ENCODE results near the gene OR7A5. TPM values are rescaled to one million over a fixed set of nuclear protein-coding genes. Genes with fewer than 3 reads are reported as not detected.
"Not testable (repeated sequence)": the region's sequence is repeated elsewhere in the genome, so short reads cannot be mapped to it uniquely, and the experiment has no call there.

OR7A5 gene
- polyA plus RNA-seq (ENCODE audit: insufficient read length) = not detected

DNA sequence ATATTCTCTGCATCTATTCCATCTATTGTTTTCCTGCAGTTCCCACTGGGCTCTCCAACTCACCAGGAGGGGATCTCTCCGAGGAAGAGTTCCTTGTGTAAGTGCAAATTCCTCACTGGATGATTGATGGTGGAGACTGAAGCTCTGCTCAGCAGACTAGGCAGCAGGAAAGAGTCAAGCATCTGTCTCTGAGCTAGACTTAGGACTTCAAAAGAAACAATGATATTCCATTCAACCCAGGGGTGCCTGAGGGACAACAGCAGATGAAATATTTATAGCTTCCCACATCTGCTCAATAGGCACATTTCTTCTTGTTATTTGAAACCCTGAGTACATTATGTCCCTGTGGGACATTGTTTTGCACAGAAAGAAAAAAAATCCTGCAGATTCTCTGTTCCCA lies at the start of gene OR7A5, which contains the start of gene OR7C1:
Gene OR7A5 (minus strand): TSS at position 175 of the 400 bp plus-strand sequence. CDS start 6,944 bp downstream, outside the sequence.
Gene OR7C1 (minus strand): TSS at position 175 of the 400 bp plus-strand sequence. CDS start 35,049 bp downstream, outside the sequence.
- no peak for DNase-seq (ENCODE audit: low read depth)

DNA sequence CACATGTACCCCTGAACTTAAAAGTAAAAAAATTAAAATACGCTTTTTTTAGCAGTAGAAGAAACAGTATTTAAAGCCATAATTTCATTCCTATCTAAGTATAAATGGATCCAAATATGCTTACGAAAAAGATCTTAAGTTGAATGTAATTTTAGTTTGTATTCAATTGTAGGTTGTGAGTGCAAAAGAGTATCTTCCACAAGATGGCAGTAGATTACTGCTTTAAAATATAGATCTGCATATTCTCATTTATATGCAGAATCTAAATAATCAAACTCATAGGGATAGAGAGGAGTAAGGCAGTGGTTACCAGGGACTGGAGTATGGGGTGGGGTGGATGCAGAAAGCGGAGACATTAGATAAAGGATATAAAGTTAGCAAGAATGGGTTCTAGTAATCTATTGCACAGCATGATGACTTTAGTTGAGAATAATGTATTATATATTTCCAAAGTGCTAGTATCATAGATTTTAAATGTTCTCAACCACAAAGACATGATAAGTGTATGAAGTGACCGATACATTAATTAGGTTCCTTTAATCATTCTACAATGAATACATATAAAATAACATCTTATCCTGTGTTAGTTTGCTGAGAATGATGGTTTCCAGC lies 36.7 kb upstream of the OR7A5 start:
- no peak for DNase-seq (ENCODE audit: low read depth)

GRCh38 chr19:14868497-14868896 lies 33.5 kb upstream of the OR7A5 start:
- no peak for DNase-seq (ENCODE audit: low read depth)

DNA sequence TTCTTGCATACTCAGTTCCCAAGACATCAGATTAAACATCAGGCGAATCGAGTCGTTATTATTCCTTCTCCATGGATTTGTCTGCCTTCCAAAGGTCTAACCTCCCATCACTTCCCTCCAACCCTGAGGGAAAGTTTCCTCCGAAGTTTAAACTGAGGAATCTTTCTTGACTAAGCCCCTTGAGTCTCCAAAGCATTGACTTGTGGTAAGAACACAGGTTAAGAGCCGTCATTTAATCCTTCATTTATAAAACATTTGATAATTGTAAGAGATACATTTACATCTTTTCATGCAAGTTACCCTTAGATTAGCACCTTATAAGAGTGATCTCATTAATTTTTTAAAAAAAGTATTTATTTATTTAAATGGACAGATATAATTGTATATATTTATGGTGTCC lies 13.8 kb upstream of the OR7A5 start, which contains the start of gene OR7A10:
Gene OR7A10 (minus strand): TSS at position 101 of the 400 bp plus-strand sequence. CDS start 7,045 bp downstream, outside the sequence.
- DNase-seq (ENCODE audit: low read depth) = no peak

GRCh38 chr19:14843578-14843977 lies 8.6 kb upstream of the OR7A5 start:
- DNase-seq (ENCODE audit: low read depth) = no peak

GRCh38 chr19:14843169-14843568 lies 8.2 kb upstream of the OR7A5 start:
- DNase-seq (ENCODE audit: low read depth) = no peak

GRCh38 chr19:14840206-14840605 lies 5.2 kb upstream of the OR7A5 start:
- DNase-seq (ENCODE audit: low read depth) = no peak

DNA sequence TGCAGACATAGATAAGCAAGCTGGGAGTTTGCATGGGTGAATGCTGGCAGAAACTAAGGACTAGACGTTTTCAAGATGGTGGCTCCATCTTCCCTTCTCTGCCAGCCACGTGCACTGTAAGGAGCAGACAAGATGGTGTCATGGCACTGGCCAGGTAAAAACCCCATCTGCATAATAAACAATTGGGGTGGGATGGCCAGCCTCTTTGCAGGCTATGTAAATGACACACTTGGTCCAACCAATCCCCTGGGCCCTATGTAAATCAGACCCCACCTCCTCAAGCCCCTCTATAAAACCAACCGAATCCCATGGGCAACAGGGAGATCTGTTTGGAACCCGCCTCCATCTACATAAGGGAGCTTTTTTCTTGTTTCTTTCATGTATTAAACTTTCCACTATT lies 2.4 kb upstream of the OR7A5 start:
- no peak for DNase-seq (ENCODE audit: low read depth)

DNA sequence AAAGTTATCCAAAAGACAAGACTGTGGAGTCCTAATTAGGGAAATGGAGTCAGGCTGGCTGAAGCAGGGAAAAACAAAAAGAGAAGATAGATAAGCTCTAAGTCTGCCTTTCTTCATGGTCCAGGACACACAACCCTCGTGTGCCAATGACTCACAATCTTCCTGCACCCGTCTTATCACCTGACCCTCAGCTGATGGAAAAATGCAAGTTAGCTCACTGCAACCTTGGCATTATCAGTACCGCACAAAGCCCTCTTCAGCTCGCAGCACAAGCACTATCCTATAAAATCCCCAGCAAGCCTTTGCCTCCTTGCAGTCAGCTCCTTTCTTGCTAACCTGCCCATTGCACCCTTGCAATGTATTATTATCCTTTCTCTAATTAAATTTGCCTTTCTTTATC lies 4.3 kb downstream of the OR7A5 start:
- DNase-seq (ENCODE audit: low read depth) = no peak

GRCh38 chr19:14826006-14826405 lies 9.0 kb downstream of the OR7A5 start:
- DNase-seq (ENCODE audit: low read depth) = no peak

- DNase-seq (ENCODE audit: low read depth) = peak; percentile 41
Measured at GRCh38 chr19:14821937-14822336, 13.0 kb downstream of the OR7A5 start.

DNA sequence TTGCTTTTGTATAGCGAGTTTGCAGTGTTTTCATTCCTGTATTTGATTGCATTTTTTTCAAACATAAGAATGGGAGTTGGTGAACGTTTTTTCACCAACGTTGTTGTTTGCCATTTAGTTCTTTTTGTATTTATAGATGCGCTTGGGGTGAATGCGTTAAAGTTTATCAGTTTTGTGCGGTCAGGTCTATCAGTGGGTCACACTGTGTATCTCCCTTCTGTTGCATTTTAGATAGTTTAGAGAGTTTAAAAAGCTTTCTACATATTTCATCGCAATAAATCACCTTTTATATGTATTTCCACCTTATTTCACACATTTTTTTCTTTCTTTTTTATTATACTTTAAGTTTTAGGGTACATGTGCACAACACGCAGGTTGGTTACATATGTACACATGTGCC lies 16.4 kb downstream of the OR7A5 start:
- DNase-seq (ENCODE audit: low read depth) = no peak

- no peak for DNase-seq (ENCODE audit: low read depth)
Measured at GRCh38 chr19:14817052-14817451, 17.9 kb downstream of the OR7A5 start.

DNA sequence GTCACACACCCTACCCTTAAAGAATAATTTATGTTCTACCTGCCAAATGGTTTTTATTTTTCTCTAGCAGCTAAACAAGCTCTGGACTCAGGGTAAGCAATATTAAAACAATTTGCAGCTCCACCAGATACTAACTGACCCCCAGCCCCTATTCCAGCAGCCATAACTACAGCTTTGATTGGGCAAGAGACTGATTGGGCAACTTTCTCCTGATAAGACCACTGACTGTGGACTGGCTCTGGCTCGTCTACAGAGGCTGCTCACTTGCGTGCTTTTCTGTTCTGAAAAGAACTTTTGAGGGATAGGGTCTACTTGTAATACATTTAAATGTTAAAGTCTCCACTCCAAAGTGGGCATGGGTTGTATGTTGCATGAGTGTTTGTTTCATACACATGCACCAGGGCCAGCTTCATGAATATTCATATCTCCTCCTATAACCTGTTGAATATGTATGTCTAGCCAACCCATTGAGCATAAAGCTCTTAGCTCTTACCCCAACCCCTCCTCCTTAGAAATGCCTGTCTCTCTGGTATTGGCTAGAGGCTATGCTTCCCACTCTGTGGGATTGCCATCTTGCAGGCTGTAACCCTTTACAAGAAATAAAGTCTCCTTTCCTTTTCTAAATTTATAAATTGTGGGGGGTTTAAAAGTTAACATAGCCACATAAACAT lies 19.9 kb downstream of the OR7A5 start:
- DNase-seq (ENCODE audit: low read depth) = no peak

- no peak for DNase-seq (ENCODE audit: low read depth)
Measured at GRCh38 chr19:14809272-14810057, 25.5 kb downstream of the OR7A5 start.

DNA sequence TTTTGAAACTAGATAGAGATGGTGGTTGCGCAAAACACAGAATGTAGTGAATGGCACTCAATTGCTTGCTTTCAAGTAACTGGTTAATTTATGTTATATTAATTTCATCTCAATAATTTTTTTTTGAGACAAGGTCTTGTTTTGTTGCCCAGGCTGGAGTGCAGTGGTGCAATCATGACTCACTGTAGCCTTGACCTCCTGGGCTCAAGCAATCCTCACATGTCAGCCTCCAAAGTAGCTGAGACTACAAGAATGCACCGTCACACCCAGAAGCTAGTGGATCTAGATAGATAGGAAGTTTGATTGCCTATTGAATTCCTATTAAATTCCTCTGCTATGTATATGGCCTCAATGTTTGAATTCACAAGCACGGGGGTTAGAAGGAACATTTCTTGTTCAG lies 30.2 kb downstream of the OR7A5 start:
- DNase-seq (ENCODE audit: low read depth) = no peak

GRCh38 chr19:14798760-14799159 lies 36.2 kb downstream of the OR7A5 start:
- no peak for DNase-seq (ENCODE audit: low read depth)

DNA sequence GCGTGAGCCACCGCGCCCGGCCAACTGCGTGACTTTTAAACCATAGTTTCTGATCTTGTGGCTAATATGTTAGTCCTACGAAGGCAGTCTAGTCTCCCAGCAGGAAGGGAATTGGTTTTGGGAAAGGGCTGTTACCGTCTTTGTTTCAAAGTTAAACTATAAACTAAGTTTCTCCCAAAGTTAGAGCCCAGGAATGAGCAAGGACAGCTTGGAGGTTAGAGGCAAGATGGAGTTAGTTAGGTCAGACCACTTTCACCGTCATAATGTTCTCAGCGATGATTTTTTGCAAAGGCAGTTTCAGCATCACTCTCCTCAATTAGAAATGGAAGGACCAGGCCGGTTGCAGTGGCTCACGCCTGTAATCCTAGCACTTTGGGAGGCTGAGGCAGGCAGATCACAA lies 39.0 kb downstream of the OR7A5 start:
- no peak for DNase-seq (ENCODE audit: low read depth)

DNA sequence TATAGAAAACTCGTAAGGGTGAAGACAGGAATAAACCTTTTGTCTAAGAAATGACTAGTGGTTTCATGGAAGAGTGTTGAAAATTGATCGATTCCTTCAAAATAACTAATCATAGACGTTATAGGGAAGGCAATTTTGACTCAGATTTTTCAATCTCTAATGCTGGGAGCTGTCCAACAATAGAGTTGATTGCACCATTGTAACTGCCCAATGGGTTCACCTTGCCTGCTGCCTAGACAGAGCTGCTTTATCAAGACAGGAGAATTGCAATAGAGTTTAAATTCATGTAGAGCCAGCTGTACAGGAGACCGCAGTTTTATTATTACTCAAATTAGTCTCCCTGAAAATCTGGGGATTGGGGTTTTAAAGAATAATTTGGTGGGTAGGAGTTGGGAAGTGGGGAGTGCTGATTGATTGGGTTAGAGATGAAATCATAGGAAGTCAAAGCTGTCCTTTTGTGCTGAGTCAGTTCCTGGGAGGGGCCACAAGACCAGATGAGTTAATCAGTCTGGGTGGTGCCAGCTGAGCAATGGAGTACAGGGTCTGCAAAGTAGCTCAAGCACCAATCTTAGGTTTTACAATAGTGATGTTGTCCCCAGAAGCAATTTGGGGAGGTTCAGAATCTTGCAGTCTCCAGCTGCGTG lies 39.8 kb downstream of the OR7A5 start:
- no peak for DNase-seq (ENCODE audit: low read depth)

GRCh38 chr19:14792250-14792649 lies 42.7 kb downstream of the OR7A5 start:
- not testable (repeated sequence) for DNase-seq (ENCODE audit: low read depth)

GRCh38 chr19:14786421-14786851 lies 48.5 kb downstream of the OR7A5 start:
- DNase-seq (ENCODE audit: low read depth) = no peak

Data from forelimb muscle (tissue), 1 donor.